CD4-positive, alpha-beta T cell (primary cell): ENCODE data around the gene PACSIN2. TPM values are rescaled to one million over a fixed set of nuclear protein-coding genes. Genes with fewer than 3 reads are reported as not detected.

Experiments
- ATAC-seq: fragments of 200-7000 bp; cut with Tn5 transposase; one replicate; pipeline ENCODE4 v1.10.0; 2022; ENCODE audit warnings: mild to moderate bottlenecking; ENCODE audit not compliant: poor library complexity
- CTCF ChIA-PET: fragments of 350-600 bp; sonication (Branson Sonifier 250); formaldehyde crosslinking; loops from one replicate; lab custom pipeline; 2021; ENCODE audit warnings: antibody characterized with exemption, inconsistent platforms; lab: Charles Lee
- POLR2A ChIA-PET: fragments of 350-600 bp; sonication (Branson Sonifier 250); formaldehyde crosslinking; loops from one replicate; lab custom pipeline; 2021; ENCODE audit warnings: antibody characterized with exemption, inconsistent platforms; lab: Charles Lee
- DNase-seq, 14 experiments: peaks; one replicate each; pipeline ENCODE4 v3.0.0-alpha.2; 2013 to 2020; ENCODE audit warnings: mixed read lengths in 2 of 14
- H3K27ac ChIP-seq, 2 donors: one replicate each; pipeline versions ENCODE4 v1.5.1 to v1.7.0; 2013; ENCODE audit warnings: low read length in 2 of 2, low read depth in 1 of 2, mild to moderate bottlenecking in 1 of 2
- H3K27me3 ChIP-seq, 2 experiments: 1 replicate in 1 of 2; 2 replicates in 1 of 2; pipeline versions ENCODE4 v1.6.1 to v1.7.0; 2013; ENCODE audit warnings: low read length in 2 of 2, control low read depth in 1 of 2, mild to moderate bottlenecking in 1 of 2, moderate library complexity in 1 of 2; ENCODE audit not compliant: insufficient read depth in 2 of 2, control insufficient read depth in 1 of 2
- H3K36me3 ChIP-seq: one replicate; pipeline ENCODE4 v1.6.1; 2013; ENCODE audit warnings: low read length, control low read depth; ENCODE audit not compliant: insufficient read depth
- H3K4me1 ChIP-seq: one replicate; pipeline ENCODE4 v1.6.1; 2013; ENCODE audit warnings: low read length, control low read depth; ENCODE audit not compliant: insufficient read depth
- H3K4me3 ChIP-seq: one replicate; pipeline ENCODE4 v1.5.1; 2013; ENCODE audit warnings: mild to moderate bottlenecking, low read length, moderate library complexity
- H3K9me3 ChIP-seq, 2 experiments: 1 replicate in 1 of 2; 2 replicates in 1 of 2; pipeline versions ENCODE4 v1.6.1 to v1.7.0; 2013; ENCODE audit warnings: low read length in 2 of 2, mild to moderate bottlenecking in 2 of 2, control low read depth in 1 of 2, moderate library complexity in 1 of 2; ENCODE audit not compliant: control insufficient read depth in 1 of 2, insufficient read depth in 1 of 2
- H3K27ac Mint-ChIP-seq: one replicate; pipeline ENCODE4 v1.8.0; 2020; ENCODE audit warnings: mixed read lengths
- H3K27me3 Mint-ChIP-seq: one replicate; pipeline ENCODE4 v1.8.0; 2021; ENCODE audit warnings: mixed read lengths
- H3K36me3 Mint-ChIP-seq: one replicate; pipeline ENCODE4 v1.8.0; 2021; ENCODE audit warnings: low read depth, mixed read lengths
- H3K4me1 Mint-ChIP-seq: one replicate; pipeline ENCODE4 v1.8.0; 2021; ENCODE audit warnings: low read depth, mixed read lengths
- H3K4me3 Mint-ChIP-seq: one replicate; pipeline ENCODE4 v1.8.0; 2020; ENCODE audit warnings: mild to moderate bottlenecking, mixed read lengths
- H3K9me3 Mint-ChIP-seq: one replicate; pipeline ENCODE4 v1.8.0; 2020; ENCODE audit warnings: mixed read lengths
- CTCF ChIP-seq: fragments of 200-600 bp; IDR thresholded peaks from one replicate; pipeline ENCODE4 v1.8.0; 2022; ENCODE audit warnings: antibody characterized with exemption, mild to moderate bottlenecking
- intact Hi-C, 2 experiments: fragments of 100-400 bp; cut with DNase I in 1 of 2; cut with micrococcal nuclease in 1 of 2; formaldehyde crosslinking; loops; one replicate each; pipeline versions ENCODE4 v1.15.1 to v1.9.0; 2023 to 2025; cut with DNase I, micrococcal nuclease
- total RNA-seq, 174 experiments: library from RNA in 2 of 174; stranded (reverse) in 2 of 174; gene quantifications; one replicate each; pipeline ENCODE4 v1.2.3 and lab custom pipeline; 2021 to 2026

The PACSIN2 gene
- total RNA-seq, 2 experiments from 2014 or later: 23.3 to 25.5 TPM

DNA sequence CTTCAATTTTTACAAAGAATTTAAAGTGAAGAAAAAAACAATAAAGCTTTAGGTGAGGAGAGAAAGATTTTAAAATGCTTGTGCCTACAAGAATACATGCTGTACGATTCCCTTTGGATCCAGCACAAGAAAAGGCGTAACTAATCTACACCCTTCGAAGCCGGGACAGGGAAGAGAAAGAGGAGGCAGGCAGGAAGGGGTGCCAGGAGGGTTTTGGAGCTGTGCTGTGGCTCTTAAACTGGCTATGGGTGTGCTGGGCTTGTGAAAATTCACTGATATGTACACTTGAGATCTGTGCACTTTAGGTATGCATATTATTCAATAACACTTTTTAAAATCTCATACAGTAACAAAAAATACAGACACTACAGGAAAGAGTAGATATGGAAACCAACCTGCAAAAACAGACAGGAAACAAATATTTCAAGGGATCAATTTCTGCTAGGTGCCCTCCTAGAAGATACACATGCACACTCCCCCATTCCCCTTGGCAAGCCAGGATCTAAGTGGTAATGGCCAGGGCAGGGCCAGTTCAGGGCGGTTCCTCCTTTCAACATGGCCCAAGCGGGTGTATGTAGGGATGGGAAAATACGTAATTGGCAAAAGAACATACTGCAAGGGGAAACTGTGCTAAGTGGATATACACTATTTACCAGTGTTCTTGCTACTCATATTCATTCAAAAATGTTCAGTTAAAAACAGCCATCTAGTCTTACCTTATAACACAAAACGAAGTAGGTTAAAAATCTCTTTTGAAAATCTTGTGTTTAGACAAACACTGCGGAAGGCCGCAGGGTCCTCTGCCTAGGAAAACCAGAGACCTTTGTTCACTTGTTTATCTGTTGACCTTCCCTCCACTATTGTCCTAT lies 54.2 kb downstream of the PACSIN2 start:
- Histone ChIP-seq H3K27me3 (no peaks in the 10 kb centered on the region), H3K9me3 (no peaks in the 10 kb centered on the region), H3K4me1 (peaks cover 23% of the 10 kb centered on the region), H3K4me3 (no peak overlapping the region), H3K27ac (no peak overlapping the region), H3K36me3 (no peaks in the 10 kb centered on the region)
- H3K36me3 Mint-ChIP-seq: peaks cover 35% of the 10 kb centered on the region
- H3K27ac Mint-ChIP-seq: peak overlapping the region; percentile 28
- intact Hi-C loops: no loop called here
- H3K9me3 Mint-ChIP-seq: no peaks in the 10 kb centered on the region
- no peak overlapping the region for H3K4me3 Mint-ChIP-seq
- CTCF ChIA-PET: no interaction called here
- H3K27me3 Mint-ChIP-seq: no peaks in the 10 kb centered on the region
- H3K4me1 Mint-ChIP-seq: peaks cover 78% of the 10 kb centered on the region
- DNase-seq (no peak), ATAC-seq (no peak)
- TF ChIP-seq CTCF: no peak
- POLR2A ChIA-PET: no interaction called here

- Histone ChIP-seq H3K4me1 (peaks cover 17% of the 10 kb centered on the region), H3K36me3 (no peaks in the 10 kb centered on the region), H3K4me3 (no peak overlapping the region), H3K27ac (no peak overlapping the region), H3K9me3 (no peaks in the 10 kb centered on the region), H3K27me3 (no peaks in the 10 kb centered on the region)
- POLR2A ChIA-PET: interaction anchor here (1.0 kb wide), 1 partner anchor 55 kb away, joined by 3 read pairs; the partner anchor contains the start of gene PACSIN2
- no peaks in the 10 kb centered on the region for H3K9me3 Mint-ChIP-seq
- peak overlapping the region; percentile 25 for H3K4me3 Mint-ChIP-seq
- H3K27ac Mint-ChIP-seq: peak overlapping the region; percentile 28
- CTCF ChIA-PET: no interaction called here
- no peak for TF ChIP-seq CTCF
- peaks cover 78% of the 10 kb centered on the region for H3K4me1 Mint-ChIP-seq
- H3K27me3 Mint-ChIP-seq: no peaks in the 10 kb centered on the region
- ATAC-seq (no peak), DNase-seq (peak in 1 of 14 experiments; percentile 21)
- intact Hi-C loops: no loop called here
- peaks cover 33% of the 10 kb centered on the region for H3K36me3 Mint-ChIP-seq
These were observed 55.1 kb downstream of the PACSIN2 start for GRCh38 chr22:42959576-42960509.

- H3K4me1 Mint-ChIP-seq: peaks cover 80% of the 10 kb centered on the region
- ATAC-seq (no peak), DNase-seq (no peak)
- Histone ChIP-seq H3K4me1 (peaks cover 17% of the 10 kb centered on the region), H3K27me3 (no peaks in the 10 kb centered on the region), H3K36me3 (no peaks in the 10 kb centered on the region), H3K9me3 (no peaks in the 10 kb centered on the region), H3K27ac (no peak overlapping the region), H3K4me3 (no peak overlapping the region)
- peaks cover 28% of the 10 kb centered on the region for H3K36me3 Mint-ChIP-seq
- no peak for TF ChIP-seq CTCF
- peak overlapping the region; percentile 28 for H3K27ac Mint-ChIP-seq
- intact Hi-C loops: no loop called here
- ChIA-PET CTCF (no interaction called here), POLR2A (interaction anchor here (1.0 kb wide), 1 partner anchor 56 kb away, joined by 3 read pairs; the partner anchor contains the start of gene PACSIN2)
- H3K4me3 Mint-ChIP-seq: no peak overlapping the region
- no peaks in the 10 kb centered on the region for H3K27me3 Mint-ChIP-seq
- no peaks in the 10 kb centered on the region for H3K9me3 Mint-ChIP-seq
These were observed 56.0 kb downstream of the PACSIN2 start for GRCh38 chr22:42958937-42959336.
